ENCODE results near the gene SIAH1. TPM values are rescaled to one million over a fixed set of nuclear protein-coding genes. Genes with fewer than 3 reads are reported as not detected.
"Not testable (repeated sequence)": the region's sequence is repeated elsewhere in the genome, so short reads cannot be mapped to it uniquely, and the experiment has no call there.

The SIAH1 gene
- total RNA-seq, 1 experiment from 2014 or later = 10.9 TPM

GRCh38 chr16:48371393-48371780, 13.8 kb downstream of the SIAH1 start:
- Histone ChIP-seq H2AFZ (ENCODE audit: low read length) (no peak overlapping the region), H3F3A (ENCODE audit: low read length, unreplicated experiment) (no peaks in the 10 kb centered on the region), H3K9ac (ENCODE audit: low read length) (no peak overlapping the region), H3K4me3 (ENCODE audit: low read length) (no peak overlapping the region), H3K4me1 (ENCODE audit: insufficient read depth, low read length) (peaks cover 20% of the 10 kb centered on the region), H3K27ac (ENCODE audit: low read length) (no peak overlapping the region), H3K4me2 (ENCODE audit: low read length) (no peak overlapping the region), H3K9me2 (replicated peaks; ENCODE audit: low read length) (no peaks in the 10 kb centered on the region), H3K9me3 (ENCODE audit: low read length) (no peaks in the 10 kb centered on the region), H4K20me1 (ENCODE audit: low read length) (peaks cover 38% of the 10 kb centered on the region), H3K79me2 (ENCODE audit: low read length) (peaks cover 100% of the 10 kb centered on the region), H3K27me3 (ENCODE audit: low read length) (no peaks in the 10 kb centered on the region), H3K36me3 (ENCODE audit: low read depth, low read length) (no peaks in the 10 kb centered on the region)
- BruUV-seq (replicated peaks) = no TSS peak
- CTCF ChIA-PET = no interaction called here
- intact Hi-C loops (cut with micrococcal nuclease) = no loop called here
- POLR2A ChIA-PET (ENCODE audit: unreplicated experiment) = no interaction called here
- no peak for ATAC-seq
- TF ChIP-seq EZH2 (IDR thresholded peaks at IDR 0.05; ENCODE audit: low read length, unreplicated experiment) (no peak), EZH2phosphoT487 (IDR thresholded peaks at IDR 0.05; ENCODE audit: borderline replicate concordance, low read length) (no peak)
- TF ChIP-seq, protein P1, sequence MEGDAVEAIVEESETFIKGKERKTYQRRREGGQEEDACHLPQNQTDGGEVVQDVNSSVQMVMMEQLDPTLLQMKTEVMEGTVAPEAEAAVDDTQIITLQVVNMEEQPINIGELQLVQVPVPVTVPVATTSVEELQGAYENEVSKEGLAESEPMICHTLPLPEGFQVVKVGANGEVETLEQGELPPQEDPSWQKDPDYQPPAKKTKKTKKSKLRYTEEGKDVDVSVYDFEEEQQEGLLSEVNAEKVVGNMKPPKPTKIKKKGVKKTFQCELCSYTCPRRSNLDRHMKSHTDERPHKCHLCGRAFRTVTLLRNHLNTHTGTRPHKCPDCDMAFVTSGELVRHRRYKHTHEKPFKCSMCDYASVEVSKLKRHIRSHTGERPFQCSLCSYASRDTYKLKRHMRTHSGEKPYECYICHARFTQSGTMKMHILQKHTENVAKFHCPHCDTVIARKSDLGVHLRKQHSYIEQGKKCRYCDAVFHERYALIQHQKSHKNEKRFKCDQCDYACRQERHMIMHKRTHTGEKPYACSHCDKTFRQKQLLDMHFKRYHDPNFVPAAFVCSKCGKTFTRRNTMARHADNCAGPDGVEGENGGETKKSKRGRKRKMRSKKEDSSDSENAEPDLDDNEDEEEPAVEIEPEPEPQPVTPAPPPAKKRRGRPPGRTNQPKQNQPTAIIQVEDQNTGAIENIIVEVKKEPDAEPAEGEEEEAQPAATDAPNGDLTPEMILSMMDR (conservative IDR thresholded peaks at IDR 0.05; ENCODE audit: low read depth, low read length) = no peak
- DNase-seq = no peak

GRCh38 chr16:48370668-48371392, 14.4 kb downstream of the SIAH1 start:
- peaks cover 22% of the 10 kb centered on the region for H3K4me1 ChIP-seq (ENCODE audit: insufficient read depth, low read length)
- POLR2A ChIA-PET (ENCODE audit: unreplicated experiment); H3K27ac ChIP-seq (ENCODE audit: low read length); H3K9me3 ChIP-seq (ENCODE audit: low read length); H3K27me3 ChIP-seq (ENCODE audit: low read length); DNase-seq; H3K9me2 ChIP-seq (replicated peaks; ENCODE audit: low read length); H3K36me3 ChIP-seq (ENCODE audit: low read depth, low read length); CTCF ChIA-PET; BruUV-seq (replicated peaks); H3K4me2 ChIP-seq (ENCODE audit: low read length); H2AFZ ChIP-seq (ENCODE audit: low read length); intact Hi-C loops (cut with micrococcal nuclease); H3F3A ChIP-seq (ENCODE audit: low read length, unreplicated experiment); H3K9ac ChIP-seq (ENCODE audit: low read length); ATAC-seq; H3K4me3 ChIP-seq (ENCODE audit: low read length): not testable (repeated sequence)
- peaks cover 38% of the 10 kb centered on the region for H4K20me1 ChIP-seq (ENCODE audit: low read length)
- H3K79me2 ChIP-seq (ENCODE audit: low read length) = peaks cover 99% of the 10 kb centered on the region

- Histone ChIP-seq H4K20me1 (ENCODE audit: low read length) (peaks cover 34% of the 10 kb centered on the region), H3K27ac (ENCODE audit: low read length) (no peak overlapping the region), H3K9ac (ENCODE audit: low read length) (no peak overlapping the region), H3K9me2 (replicated peaks; ENCODE audit: low read length) (no peaks in the 10 kb centered on the region), H3K4me1 (ENCODE audit: insufficient read depth, low read length) (peaks cover 25% of the 10 kb centered on the region), H2AFZ (ENCODE audit: low read length) (no peak overlapping the region), H3K9me3 (ENCODE audit: low read length) (no peaks in the 10 kb centered on the region), H3K36me3 (ENCODE audit: low read depth, low read length) (no peaks in the 10 kb centered on the region), H3K79me2 (ENCODE audit: low read length) (peaks cover 98% of the 10 kb centered on the region), H3K4me3 (ENCODE audit: low read length) (no peak overlapping the region), H3K27me3 (ENCODE audit: low read length) (no peaks in the 10 kb centered on the region), H3F3A (ENCODE audit: low read length, unreplicated experiment) (no peaks in the 10 kb centered on the region), H3K4me2 (ENCODE audit: low read length) (no peak overlapping the region)
- ChIA-PET POLR2A (ENCODE audit: unreplicated experiment) (no interaction called here), CTCF (interaction anchor here (0.7 kb wide), 1 partner anchor 253 kb away, joined by 3 read pairs; no protein-coding TSS in a partner anchor)
- intact Hi-C loops (cut with micrococcal nuclease) = no loop called here
- BruUV-seq (replicated peaks) = no TSS peak
- TF ChIP-seq EZH2phosphoT487 (IDR thresholded peaks at IDR 0.05; ENCODE audit: borderline replicate concordance, low read length) = no peak
- DNase-seq (no peak), ATAC-seq (no peak)
These were observed 15.0 kb downstream of the SIAH1 start for GRCh38 chr16:48370229-48370628.

Data from PC-3 (cell line).